HepG2 (cell line): Measurements from ENCODE around the gene LIN28A. TPM values are rescaled to one million over a fixed set of nuclear protein-coding genes. Genes with fewer than 3 reads are reported as not detected.

Source experiments
- ATF2 ChIP-seq: sonication (generic); formaldehyde crosslinking; IDR thresholded peaks from 2 replicates; pipeline ENCODE4 v1.4.0; 2020; ENCODE audit warnings: missing genetic modification reagents
- FOXP4 ChIP-seq: sonication (generic); formaldehyde crosslinking; IDR thresholded peaks from 2 replicates; pipeline ENCODE4 v1.4.0; 2020; ENCODE audit warnings: missing genetic modification reagents
- HNRNPL ChIP-seq: fragments of 200-400 bp; formaldehyde crosslinking; IDR thresholded peaks from 2 replicates; pipeline ENCODE4 v1.6.1; 2017; ENCODE audit warnings: mild to moderate bottlenecking, low read depth, low read length
- MLXIP ChIP-seq: sonication (generic); formaldehyde crosslinking; IDR thresholded peaks from 2 replicates; pipeline ENCODE4 v1.9.0; 2021; ENCODE audit warnings: missing genetic modification reagents, borderline replicate concordance
- RBFOX2 ChIP-seq: fragments of 200-400 bp; formaldehyde crosslinking; IDR thresholded peaks from 2 replicates; pipeline ENCODE4 v1.6.1; 2017; ENCODE audit warnings: low read depth, mild to moderate bottlenecking, low read length
- SP5 ChIP-seq: IDR thresholded peaks from 2 replicates; pipeline ENCODE4 v1.6.1; 2016; ENCODE audit warnings: low read depth, borderline replicate concordance
- TARDBP ChIP-seq: sonication (generic); formaldehyde crosslinking; IDR thresholded peaks from 2 replicates; pipeline ENCODE4 v1.8.0; 2022; ENCODE audit warnings: mild to moderate bottlenecking, missing genetic modification reagents
- TFDP1 ChIP-seq: IDR thresholded peaks from 2 replicates; pipeline ENCODE4 v1.6.1; 2016; ENCODE audit warnings: missing compliant biosample characterization, missing genetic modification reagents, borderline replicate concordance
- THYN1 ChIP-seq: sonication (generic); formaldehyde crosslinking; IDR thresholded peaks from 2 replicates; pipeline ENCODE4 v1.8.1; 2023; ENCODE audit warnings: low read depth, mild to moderate bottlenecking, moderate library complexity, missing genetic modification reagents, borderline replicate concordance
- UBTF ChIP-seq: sonication (generic); formaldehyde crosslinking; IDR thresholded peaks from 2 replicates; pipeline ENCODE4 v1.4.0; 2020; ENCODE audit warnings: mild to moderate bottlenecking, missing genetic modification reagents
- ZBTB14 ChIP-seq: sonication (generic); formaldehyde crosslinking; IDR thresholded peaks from 2 replicates; pipeline ENCODE4 v1.4.0; 2020; ENCODE audit warnings: missing genetic modification reagents
- ZBTB21 ChIP-seq: sonication (generic); formaldehyde crosslinking; IDR thresholded peaks from 2 replicates; pipeline ENCODE4 v1.4.0; 2020; ENCODE audit warnings: missing genetic modification reagents
- ZBTB25 ChIP-seq: IDR thresholded peaks from 2 replicates; pipeline ENCODE4 v1.6.1; 2018; ENCODE audit warnings: missing genetic modification reagents
- ZNF878 ChIP-seq: sonication (generic); formaldehyde crosslinking; IDR thresholded peaks from 2 replicates; pipeline ENCODE4 v1.8.1; 2023; ENCODE audit warnings: mild to moderate bottlenecking, missing genetic modification reagents, moderate library complexity
- polyA plus RNA-seq, 8 experiments: library from polyadenylated mRNA; depleted of rRNA in 3 of 8; stranded (reverse) in 7 of 8; unstranded in 1 of 8; fragments of >200 nt; fragmentation: Illumina TruSeq in 4 of 8; extraction: Trizol in 4 of 8; gene quantifications; 2 replicates each; pipeline versions ENCODE4 v1.2.1 to v1.2.3, GENCODE V29; 2011 to 2016; ENCODE audit warnings: low read depth in 4 of 8, missing spikeins in 1 of 8, mixed read lengths in 1 of 8; ENCODE audit not compliant: insufficient read depth in 1 of 8
- total RNA-seq, 5 experiments: library from RNA; depleted of rRNA; stranded (reverse); fragments of >200 nt; fragmentation: Illumina TruSeq; extraction: Trizol; gene quantifications; 2 replicates each; pipeline ENCODE4 v1.2.3, GENCODE V29; 2016; ENCODE audit warnings: low read depth in 1 of 5

LIN28A gene
- total and polyA plus RNA-seq, 2 of the 13 experiments (the other 11 are each of a cell fraction or from before 2014, with no cell fraction given): not detected

GRCh38 chr1:26472901-26473845 lies 62.6 kb downstream of the LIN28A start (continued):
- peak; percentile 87 for TF ChIP-seq SP5
- TF ChIP-seq TARDBP (CRISPR knock-in tag): peak; percentile 58; the same call in 1 of the 2 replicates
- TF ChIP-seq FOXP4 (CRISPR knock-in tag): no peak
- no peak for TF ChIP-seq UBTF (CRISPR knock-in tag)
- 0 out of 2 replicates have a peak, but pooled peaks have one; percentile 21 for TF ChIP-seq HNRNPL
- 0 out of 2 replicates have a peak, but pooled peaks have one; percentile 19 for TF ChIP-seq ZBTB25 (CRISPR knock-in tag)
- TF ChIP-seq ZBTB14 (CRISPR knock-in tag): peak; percentile 59; the same call in 1 of the 2 replicates
- TF ChIP-seq ZNF878 (CRISPR knock-in tag): 0 out of 2 replicates have a peak, but pooled peaks have one; percentile 34
- no peak for TF ChIP-seq ATF2 (CRISPR knock-in tag)
- peak; percentile 96 for TF ChIP-seq TFDP1 (CRISPR knock-in tag)
- peak; percentile 82 for TF ChIP-seq RBFOX2
- TF ChIP-seq ZBTB21: no peak
- 0 out of 2 replicates have a peak, but pooled peaks have one; percentile 18 for TF ChIP-seq THYN1 (CRISPR knock-in tag)
- no peak for TF ChIP-seq MLXIP (CRISPR knock-in tag)
